GM15510 (cell line): ENCODE data around the gene PDK2.

Experiments used
- POLR2A ChIP-seq: IDR thresholded peaks from 3 replicates; pipeline ENCODE4 v1.6.1; 2011; ENCODE audit warnings: borderline replicate concordance; ENCODE audit not compliant: insufficient read length; ENCODE audit errors: extremely low read depth

Gene PDK2

GRCh38 chr17:50113624-50114320 lies 18.6 kb downstream of the PDK2 start:
- no peak for TF ChIP-seq POLR2A

- TF ChIP-seq POLR2A, result no peak
Observed at GRCh38 chr17:50114401-50114800, 19.2 kb downstream of the PDK2 start.

GRCh38 chr17:50114849-50115357 lies 19.8 kb downstream of the PDK2 start:
- no peak for TF ChIP-seq POLR2A

- no peak for TF ChIP-seq POLR2A
Observed at GRCh38 chr17:50115756-50116155, 20.6 kb downstream of the PDK2 start.

GRCh38 chr17:50117202-50118051 lies 22.3 kb downstream of the PDK2 start:
- no peak for TF ChIP-seq POLR2A

GRCh38 chr17:50118076-50118827 lies 23.1 kb downstream of the PDK2 start:
- no peak for TF ChIP-seq POLR2A

- no peak for TF ChIP-seq POLR2A
Observed at GRCh38 chr17:50118828-50119218, 23.7 kb downstream of the PDK2 start.

- TF ChIP-seq POLR2A, result no peak
Observed at GRCh38 chr17:50120475-50121253, 25.5 kb downstream of the PDK2 start.

- no peak for TF ChIP-seq POLR2A
Observed at GRCh38 chr17:50122945-50123344, 27.8 kb downstream of the PDK2 start.

- no peak for TF ChIP-seq POLR2A
Observed at GRCh38 chr17:50123649-50124349, 28.6 kb downstream of the PDK2 start.

GRCh38 chr17:50125420-50125997 lies 30.4 kb downstream of the PDK2 start:
- no peak for TF ChIP-seq POLR2A

GRCh38 chr17:50127697-50128361 lies 32.7 kb downstream of the PDK2 start:
- TF ChIP-seq POLR2A, result no peak
